Neural progenitor cell (in vitro differentiated cells): ENCODE data around the gene PRODH. TPM values are rescaled to one million over a fixed set of nuclear protein-coding genes. Genes with fewer than 3 reads are reported as not detected.
A peak's percentile ranks its signal among the peaks of the same experiment; 100 is the strongest.
"Not testable (repeated sequence)": the region's sequence is repeated elsewhere in the genome, so short reads cannot be mapped to it uniquely, and the experiment has no call there.

Source experiments
- DNase-seq: peaks from one replicate; pipeline ENCODE4 v3.0.0-alpha.2; 2016; ENCODE audit warnings: low spot score
- H2AFZ ChIP-seq: fragments of 200-600 bp; sonication (generic); replicated peaks from 2 replicates; pipeline ENCODE4 v1.6.1; 2016; ENCODE audit warnings: antibody characterized with exemption
- H3F3A ChIP-seq: fragments of 200-600 bp; sonication (generic); 2 replicates; pipeline ENCODE4 v1.6.1; 2016; ENCODE audit warnings: antibody characterized with exemption, low read depth
- H3K27ac ChIP-seq: fragments of 200-600 bp; sonication (generic); 2 replicates; pipeline ENCODE4 v1.5.1; 2016; ENCODE audit warnings: mild to moderate bottlenecking
- H3K27me3 ChIP-seq: fragments of 200-600 bp; sonication (generic); 2 replicates; pipeline ENCODE4 v1.6.1; 2016; ENCODE audit warnings: mild to moderate bottlenecking, moderate library complexity
- H3K36me3 ChIP-seq: fragments of 200-600 bp; sonication (generic); 2 replicates; pipeline ENCODE4 v1.5.1; 2016
- H3K4me1 ChIP-seq: fragments of 200-600 bp; sonication (generic); 2 replicates; pipeline ENCODE4 v1.6.1; 2016; ENCODE audit warnings: mixed run types
- H3K4me2 ChIP-seq: fragments of 200-600 bp; sonication (generic); 2 replicates; pipeline ENCODE4 v1.6.1; 2016
- H3K4me3 ChIP-seq: fragments of 200-600 bp; sonication (generic); 2 replicates; pipeline ENCODE4 v1.5.1; 2016
- H3K79me2 ChIP-seq: fragments of 200-600 bp; sonication (generic); 2 replicates; pipeline ENCODE4 v1.6.1; 2016; ENCODE audit warnings: low read depth
- H3K9ac ChIP-seq: fragments of 200-600 bp; sonication (generic); 2 replicates; pipeline ENCODE4 v1.6.1; 2016
- H3K9me3 ChIP-seq: fragments of 200-600 bp; sonication (generic); 2 replicates; pipeline ENCODE4 v1.5.1; 2016; ENCODE audit warnings: low read depth
- H4K20me1 ChIP-seq: fragments of 200-600 bp; sonication (generic); 2 replicates; pipeline ENCODE4 v1.6.1; 2016; ENCODE audit warnings: low read depth
- H3K27ac Mint-ChIP-seq: 3 replicates; pipeline ENCODE4 v1.8.0; 2021; ENCODE audit warnings: mixed read lengths
- H3K27me3 Mint-ChIP-seq: 2 replicates; pipeline ENCODE4 v1.8.0; 2022; ENCODE audit warnings: low read depth, mild to moderate bottlenecking, inconsistent platforms, moderate library complexity, mixed read lengths; ENCODE audit not compliant: insufficient read depth
- H3K36me3 Mint-ChIP-seq: 3 replicates; pipeline ENCODE4 v1.8.0; 2021; ENCODE audit warnings: mixed read lengths
- H3K4me1 Mint-ChIP-seq: 3 replicates; pipeline ENCODE4 v1.8.0; 2021; ENCODE audit warnings: mixed read lengths
- H3K4me3 Mint-ChIP-seq: 3 replicates; pipeline ENCODE4 v1.8.0; 2021; ENCODE audit warnings: mild to moderate bottlenecking, moderate library complexity, mixed read lengths
- H3K9me3 Mint-ChIP-seq: 3 replicates; pipeline ENCODE4 v1.8.0; 2020; ENCODE audit warnings: mixed read lengths
- CTCF ChIP-seq: fragments of 200-600 bp; sonication (generic); IDR thresholded peaks from 2 replicates; pipeline ENCODE4 v1.5.1; 2017; ENCODE audit warnings: antibody characterized with exemption, mild to moderate bottlenecking
- EZH2 ChIP-seq: fragments of 200-600 bp; sonication (generic); IDR thresholded peaks from 2 replicates; pipeline ENCODE4 v1.6.1; 2017; ENCODE audit warnings: antibody characterized with exemption, mild to moderate bottlenecking, moderate library complexity
- EZH2phosphoT487 ChIP-seq: fragments of 200-600 bp; sonication (generic); IDR thresholded peaks from 2 replicates; pipeline ENCODE4 v1.6.1; 2017; ENCODE audit warnings: antibody characterized with exemption
- total RNA-seq: library from RNA; depleted of rRNA; stranded (reverse); fragments of >200 nt; gene quantifications from 2 replicates; pipeline ENCODE4 v1.2.3, GENCODE V29; 2015; ENCODE audit warnings: low replicate concordance

The PRODH gene
- total RNA-seq, 1 donor from 2014 or later, result 9.3 TPM

GRCh38 chr22:18952022-18952421 is 15.9 kb upstream of the PRODH start:
- TF ChIP-seq CTCF, result no peak
- TF ChIP-seq EZH2, result no peak
- TF ChIP-seq EZH2phosphoT487, result no peak
- H3K27me3 Mint-ChIP-seq, result no peaks in the 10 kb centered on the region
- no peaks in the 10 kb centered on the region for H3K36me3 ChIP-seq
- no peak overlapping the region for H2AFZ ChIP-seq
- H3K9ac ChIP-seq, result no peak overlapping the region
- H4K20me1 ChIP-seq, result no peaks in the 10 kb centered on the region
- peaks cover 24% of the 10 kb centered on the region for H3K4me1 Mint-ChIP-seq
- H3K36me3 Mint-ChIP-seq, result no peaks in the 10 kb centered on the region
- DNase-seq, result no peak
- peaks cover 5% of the 10 kb centered on the region for H3F3A ChIP-seq
- no peaks in the 10 kb centered on the region for H3K9me3 ChIP-seq
- H3K27ac Mint-ChIP-seq, result no peak overlapping the region
- no peaks in the 10 kb centered on the region for H3K9me3 Mint-ChIP-seq
- H3K27me3 ChIP-seq, result no peaks in the 10 kb centered on the region
- no peak overlapping the region for H3K27ac ChIP-seq
- H3K79me2 ChIP-seq, result no peaks in the 10 kb centered on the region
- H3K4me3 Mint-ChIP-seq, result no peak overlapping the region
- peaks cover 5% of the 10 kb centered on the region for H3K4me1 ChIP-seq
- H3K4me2 ChIP-seq, result no peak overlapping the region
- H3K4me3 ChIP-seq, result no peak overlapping the region

- H3K27me3 Mint-ChIP-seq, result no peaks in the 10 kb centered on the region
- Histone ChIP-seq H3K4me3 (no peak overlapping the region), H3K9me3 (no peaks in the 10 kb centered on the region), H3F3A (peaks cover 5% of the 10 kb centered on the region), H2AFZ (no peak overlapping the region), H4K20me1 (no peaks in the 10 kb centered on the region), H3K9ac (no peak overlapping the region), H3K27me3 (no peaks in the 10 kb centered on the region), H3K4me1 (peaks cover 5% of the 10 kb centered on the region), H3K79me2 (no peaks in the 10 kb centered on the region), H3K4me2 (no peak overlapping the region), H3K36me3 (no peaks in the 10 kb centered on the region), H3K27ac (no peak overlapping the region)
- H3K4me3 Mint-ChIP-seq, result no peak overlapping the region
- no peak overlapping the region for H3K27ac Mint-ChIP-seq
- H3K9me3 Mint-ChIP-seq, result no peaks in the 10 kb centered on the region
- TF ChIP-seq EZH2, result no peak
- no peak for TF ChIP-seq CTCF
- no peak for TF ChIP-seq EZH2phosphoT487
- H3K36me3 Mint-ChIP-seq, result no peaks in the 10 kb centered on the region
- no peak for DNase-seq
- peaks cover 24% of the 10 kb centered on the region for H3K4me1 Mint-ChIP-seq
Measured at GRCh38 chr22:18950141-18950540, 14.0 kb upstream of the PRODH start.

GRCh38 chr22:18947905-18948304 is 11.8 kb upstream of the PRODH start:
- no peaks in the 10 kb centered on the region for H3K9me3 ChIP-seq
- Mint-ChIP-seq H3K27me3 (no peaks in the 10 kb centered on the region), H3K4me3 (no peak overlapping the region), H3K4me1 (peaks cover 21% of the 10 kb centered on the region), H3K27ac (peak overlapping the region; percentile 46), H3K36me3 (no peaks in the 10 kb centered on the region), H3K9me3 (no peaks in the 10 kb centered on the region)
- H3K4me2 ChIP-seq, result no peak overlapping the region
- no peaks in the 10 kb centered on the region for H3K79me2 ChIP-seq
- H3F3A ChIP-seq, result peaks cover 5% of the 10 kb centered on the region
- H3K27ac ChIP-seq, result no peak overlapping the region
- no peaks in the 10 kb centered on the region for H3K27me3 ChIP-seq
- H3K9ac ChIP-seq, result no peak overlapping the region
- H4K20me1 ChIP-seq, result no peaks in the 10 kb centered on the region
- DNase-seq, result no peak
- no peak overlapping the region for H3K4me3 ChIP-seq
- no peaks in the 10 kb centered on the region for H3K36me3 ChIP-seq
- peaks cover 5% of the 10 kb centered on the region for H3K4me1 ChIP-seq
- TF ChIP-seq CTCF (no peak), EZH2 (no peak), EZH2phosphoT487 (no peak)
- no peak overlapping the region for H2AFZ ChIP-seq

- not testable (repeated sequence) for H3K4me2 ChIP-seq, H3K9me3 ChIP-seq, H3K9me3 Mint-ChIP-seq, H3K27me3 Mint-ChIP-seq, DNase-seq, H3K36me3 ChIP-seq, H3K9ac ChIP-seq, H3K4me3 ChIP-seq, H3K79me2 ChIP-seq, H4K20me1 ChIP-seq, H3K27me3 ChIP-seq, H3F3A ChIP-seq, H3K4me1 ChIP-seq, H3K36me3 Mint-ChIP-seq, H2AFZ ChIP-seq, H3K27ac ChIP-seq, H3K4me3 Mint-ChIP-seq
- H3K4me1 Mint-ChIP-seq, result peaks cover 21% of the 10 kb centered on the region
- H3K27ac Mint-ChIP-seq, result peak overlapping the region; percentile 72
Measured at GRCh38 chr22:18947105-18947504, 11.0 kb upstream of the PRODH start.

GRCh38 chr22:18938691-18939090 is 2.6 kb upstream of the PRODH start:
- not testable (repeated sequence) for H3K27me3 Mint-ChIP-seq, H3K9me3 Mint-ChIP-seq, H3K4me1 Mint-ChIP-seq, H3K4me1 ChIP-seq, H2AFZ ChIP-seq, H3K4me2 ChIP-seq, H3K27ac ChIP-seq, H3K79me2 ChIP-seq, H3K9ac ChIP-seq, H3K9me3 ChIP-seq, H3K36me3 ChIP-seq, H3K36me3 Mint-ChIP-seq, H4K20me1 ChIP-seq, H3K4me3 ChIP-seq, H3K27me3 ChIP-seq, H3K27ac Mint-ChIP-seq, H3F3A ChIP-seq, H3K4me3 Mint-ChIP-seq, DNase-seq

- H3F3A ChIP-seq, H3K27ac Mint-ChIP-seq, H3K4me2 ChIP-seq, DNase-seq, H3K36me3 Mint-ChIP-seq, H3K79me2 ChIP-seq, H3K27ac ChIP-seq, H3K9me3 Mint-ChIP-seq, H3K4me3 ChIP-seq, H4K20me1 ChIP-seq, H3K9me3 ChIP-seq, H3K27me3 Mint-ChIP-seq, H3K4me3 Mint-ChIP-seq, H3K9ac ChIP-seq, H2AFZ ChIP-seq, H3K4me1 ChIP-seq, H3K27me3 ChIP-seq, H3K36me3 ChIP-seq, H3K4me1 Mint-ChIP-seq: not testable (repeated sequence)
Measured at GRCh38 chr22:18934688-18935087, 1.4 kb downstream of the PRODH start.
